Epithelial cell of umbilical artery (primary cell): ENCODE measurements around the gene FAM83F. TPM values are rescaled to one million over a fixed set of nuclear protein-coding genes. Genes with fewer than 3 reads are reported as not detected.

Experiments used
- total RNA-seq: library from RNA; depleted of rRNA; stranded (reverse); fragments of >200 nt; gene quantifications from 2 replicates; pipeline ENCODE4 v1.2.3, GENCODE V29; 2014

Gene FAM83F
- not detected in 2 replicates for total RNA-seq

GRCh38 chr22:39994566-39995392 lies at the start of gene FAM83F:
FAM83F (plus strand) TSS chr22:39994954; CDS start chr22:39995043, 89 bp downstream.

GRCh38 chr22:39959640-39960447 lies 34.9 kb upstream of the FAM83F start, which contains the start of gene TMA7B:
TMA7B (plus strand) TSS chr22:39960397; CDS start chr22:39964375, 3,978 bp downstream.

Other genes with a start within 250 kb of the FAM83F start
- not detected in 2 replicates for gene ENTHD1, start 101.2 kb upstream of the FAM83F start, total RNA-seq
- gene GRAP2, start 93.9 kb upstream of the FAM83F start, total RNA-seq: not detected in 2 replicates
- not detected in 2 replicates for gene TMA7B, start 34.6 kb upstream of the FAM83F start, total RNA-seq
- 11.7 and 13.1 TPM in 2 replicates for gene TNRC6B, start 183.0 kb downstream of the FAM83F start, total RNA-seq